ENCODE measurements around the gene SNIP1. TPM values are rescaled to one million over a fixed set of nuclear protein-coding genes. Genes with fewer than 3 reads are reported as not detected.

SNIP1 gene
- total RNA-seq, 1 experiment from 2014 or later = 15.1 TPM

GRCh38 chr1:37599940-37600339 lies 45.8 kb upstream of the SNIP1 start:
- H2AFZ ChIP-seq (ENCODE audit: low read length) = no peak overlapping the region
- no peaks in the 10 kb centered on the region; the same call in 1 of the 2 replicates for H3K4me1 ChIP-seq (ENCODE audit: insufficient read depth, low read length)
- no peak overlapping the region for H3K27ac Mint-ChIP-seq
- no peak overlapping the region for H3K4me3 Mint-ChIP-seq
- no peak for TF ChIP-seq CTCF (conservative IDR thresholded peaks at IDR 0.05)
- H3K79me1 ChIP-seq (ENCODE audit: insufficient read depth, low read depth, low read length, poor library complexity, severe bottlenecking) = no peaks in the 10 kb centered on the region
- H2BK12ac ChIP-seq (ENCODE audit: insufficient read length, low read depth, low read length) = no peak overlapping the region
- peaks cover 0 to 4% (median 3%) of the 10 kb centered on the region in 3 experiments; a peak in 2 of 7 replicates for H3K36me3 Mint-ChIP-seq (ENCODE audit: insufficient read depth in 1 of 3, low read depth in 3 of 3)
- no peak overlapping the region for H3T11ph ChIP-seq (ENCODE audit: low read length)
- H3K56ac ChIP-seq (ENCODE audit: insufficient read length, low read depth, low read length) = no peak overlapping the region
- H3K9ac ChIP-seq (ENCODE audit: extremely low read depth, insufficient read length, low read length) = no peak overlapping the region
- H2BK20ac ChIP-seq (ENCODE audit: low read depth, low read length, poor library complexity, severe bottlenecking) = no peak overlapping the region
- H3K4ac ChIP-seq (ENCODE audit: low read depth, low read length) = no peak overlapping the region
- no peak overlapping the region for H3K27ac ChIP-seq (ENCODE audit: insufficient read length, low read depth, low read length)
- no peak overlapping the region for H3K23ac ChIP-seq (ENCODE audit: insufficient read length, low read depth, low read length)
- no peak overlapping the region for H4K5ac ChIP-seq (ENCODE audit: insufficient read length, low read depth, low read length)
- no peak overlapping the region for H4K8ac ChIP-seq (replicated peaks; ENCODE audit: insufficient read length, low read depth, low read length)
- H3K14ac ChIP-seq (ENCODE audit: insufficient read depth, low read length) = no peak overlapping the region
- H3K27me3 Mint-ChIP-seq (ENCODE audit: low read depth) = peaks cover 31% of the 10 kb centered on the region
- peaks cover 5 to 13% of the 10 kb centered on the region in 2 experiments; a peak in 2 of 4 replicates for H3K4me1 Mint-ChIP-seq
- no peak overlapping the region for H3K18ac ChIP-seq (ENCODE audit: insufficient read length, low read depth, low read length)
- H2BK15ac ChIP-seq (ENCODE audit: low read depth, low read length) = no peak overlapping the region
- H4K91ac ChIP-seq (ENCODE audit: insufficient read length, low read depth, low read length) = no peak overlapping the region
- no peak for DNase-seq
- peaks cover 7% of the 10 kb centered on the region; the same call in 1 of the 2 replicates for H3K79me2 ChIP-seq (ENCODE audit: insufficient read depth, low read length)
- H3K23me2 ChIP-seq (ENCODE audit: insufficient read length, low read depth, low read length, poor library complexity, severe bottlenecking) = peaks cover 6% of the 10 kb centered on the region
- H2BK120ac ChIP-seq (ENCODE audit: low read depth, low read length, poor library complexity, severe bottlenecking) = no peak overlapping the region
- no peak overlapping the region for H3K4me2 ChIP-seq (ENCODE audit: insufficient read depth, insufficient read length, low read length)
- no peak overlapping the region for H2AK5ac ChIP-seq (ENCODE audit: insufficient read length, low read length)
- WGBS (ENCODE audit: extremely low coverage, insufficient read length, low lambda C conversion rate) = no CpG with 5 or more reads among the region's 5 CpGs
- H3K9me3 Mint-ChIP-seq = peaks cover 0 to 3% of the 10 kb centered on the region in 2 experiments; a peak in 1 of 5 replicates
- no peaks in the 10 kb centered on the region for H3K27me3 ChIP-seq (ENCODE audit: insufficient read depth, low read length)
- H3K9me3 ChIP-seq (ENCODE audit: control insufficient read depth, low read depth, low read length) = no peaks in the 10 kb centered on the region
- H2BK5ac ChIP-seq (ENCODE audit: insufficient read length, low read length) = no peak overlapping the region
- no peaks in the 10 kb centered on the region for H4K20me1 ChIP-seq (ENCODE audit: control insufficient read depth, insufficient read depth, insufficient read length)

All from H9 (cell line).